GM19099 (cell line): ENCODE measurements around the gene COL4A1.

Source experiments
- POLR2A ChIP-seq: IDR thresholded peaks from 3 replicates; pipeline ENCODE4 v1.6.1; 2011; ENCODE audit warnings: low read depth; ENCODE audit not compliant: insufficient read length; ENCODE audit errors: extremely low read depth

The COL4A1 gene

DNA sequence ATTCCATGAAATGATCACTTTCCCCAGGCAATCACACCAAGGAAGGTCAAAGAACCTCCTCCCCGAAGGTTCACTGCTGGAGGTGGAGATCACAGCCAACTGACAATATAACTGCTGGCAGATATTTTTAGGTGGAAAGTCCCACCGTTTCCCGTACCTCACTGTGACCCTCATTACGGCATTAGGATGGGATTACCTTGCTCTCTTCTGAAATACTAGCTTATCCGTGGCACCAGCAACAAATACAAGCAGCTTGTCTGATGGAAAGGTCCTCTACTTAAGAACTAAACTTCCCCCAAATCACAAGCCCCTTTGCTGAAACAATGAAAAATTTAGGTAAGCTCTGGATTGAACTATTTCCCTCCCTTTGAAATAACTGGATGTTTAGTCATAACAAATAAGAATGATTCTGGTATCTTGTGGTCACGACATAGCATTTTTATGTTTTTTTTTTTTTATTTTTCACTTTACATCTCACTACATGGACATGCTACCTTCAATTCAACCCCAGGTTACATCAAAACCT lies 178.9 kb downstream of the COL4A1 start:
- no peak for TF ChIP-seq POLR2A

DNA sequence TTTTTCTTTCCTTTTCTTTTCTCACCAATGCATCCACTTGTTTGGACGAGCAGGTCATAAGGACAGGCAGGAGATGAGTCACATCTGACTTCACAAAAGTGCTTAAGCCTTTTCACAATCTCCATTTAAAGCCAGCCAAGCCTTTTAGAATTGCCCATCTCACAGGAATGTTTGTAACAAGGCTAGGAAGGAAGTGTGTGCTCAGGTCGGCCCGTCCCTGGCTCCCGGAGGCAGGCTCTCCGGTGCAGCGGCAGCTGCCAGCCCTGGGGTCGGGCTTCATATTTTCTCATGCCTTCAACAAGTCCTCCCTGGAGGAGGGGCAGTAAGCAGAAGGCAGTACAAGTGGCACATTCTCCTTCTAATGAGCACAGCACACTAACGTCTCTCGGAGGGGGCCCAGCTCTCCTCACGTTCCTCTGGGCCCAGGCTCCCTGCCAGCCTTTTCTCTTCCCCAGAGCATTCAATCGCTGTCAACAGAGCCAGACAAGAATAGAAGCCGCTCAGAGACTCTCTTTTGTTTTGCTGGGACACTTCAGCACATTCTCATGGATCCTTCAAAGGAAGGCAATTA lies 180.5 kb downstream of the COL4A1 start:
- no peak for TF ChIP-seq POLR2A

DNA sequence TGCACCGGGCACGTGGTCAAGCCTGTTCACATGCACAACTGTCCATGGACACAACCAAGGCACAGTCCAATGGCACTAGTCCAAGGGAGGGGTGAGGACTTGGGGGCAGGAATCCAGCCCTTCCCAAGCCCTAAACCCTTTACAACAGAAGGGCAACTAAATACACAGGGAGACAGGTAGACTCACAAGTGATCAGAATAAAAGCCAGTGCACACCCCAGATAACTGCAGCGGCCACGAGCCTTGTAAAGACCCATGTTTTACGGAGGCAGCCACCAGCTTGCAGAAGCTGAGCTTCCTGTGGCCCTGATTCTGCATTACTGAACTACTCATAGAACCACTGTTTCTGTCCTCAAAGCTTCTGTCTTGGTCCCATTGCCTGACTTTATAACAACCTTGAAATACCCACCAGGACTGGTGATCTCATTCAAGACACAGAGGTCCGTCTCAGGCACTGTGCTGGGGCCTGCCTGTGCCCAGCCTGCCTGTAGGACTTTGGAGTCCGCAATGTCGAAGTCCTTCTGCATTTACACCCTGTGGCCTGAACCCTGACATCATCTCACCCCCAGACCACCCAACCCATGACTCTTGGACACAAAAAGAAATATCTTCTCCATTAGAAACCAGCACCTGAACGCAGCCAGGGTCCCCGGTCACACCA lies 181.2 kb downstream of the COL4A1 start:
- TF ChIP-seq POLR2A, result no peak

DNA sequence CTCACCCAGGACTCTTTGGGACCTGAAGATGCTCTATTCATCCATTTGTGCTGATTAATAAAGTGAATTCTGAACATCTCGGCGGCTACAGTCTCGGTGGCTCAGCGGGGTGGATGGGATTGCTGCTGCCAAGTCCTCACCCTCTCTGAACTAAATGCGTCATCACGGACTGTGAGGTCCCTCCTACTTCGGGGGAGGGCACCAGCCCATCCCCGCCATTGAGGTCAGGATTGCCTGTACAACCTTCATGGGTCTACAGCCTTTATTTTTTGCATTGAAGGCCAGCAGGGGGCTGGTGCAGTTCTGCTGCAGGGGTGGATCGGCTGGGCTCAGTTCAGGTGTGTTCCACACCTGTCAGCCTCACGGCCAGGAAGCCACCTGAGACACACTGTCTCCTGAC lies 181.8 kb downstream of the COL4A1 start:
- no peak for TF ChIP-seq POLR2A

DNA sequence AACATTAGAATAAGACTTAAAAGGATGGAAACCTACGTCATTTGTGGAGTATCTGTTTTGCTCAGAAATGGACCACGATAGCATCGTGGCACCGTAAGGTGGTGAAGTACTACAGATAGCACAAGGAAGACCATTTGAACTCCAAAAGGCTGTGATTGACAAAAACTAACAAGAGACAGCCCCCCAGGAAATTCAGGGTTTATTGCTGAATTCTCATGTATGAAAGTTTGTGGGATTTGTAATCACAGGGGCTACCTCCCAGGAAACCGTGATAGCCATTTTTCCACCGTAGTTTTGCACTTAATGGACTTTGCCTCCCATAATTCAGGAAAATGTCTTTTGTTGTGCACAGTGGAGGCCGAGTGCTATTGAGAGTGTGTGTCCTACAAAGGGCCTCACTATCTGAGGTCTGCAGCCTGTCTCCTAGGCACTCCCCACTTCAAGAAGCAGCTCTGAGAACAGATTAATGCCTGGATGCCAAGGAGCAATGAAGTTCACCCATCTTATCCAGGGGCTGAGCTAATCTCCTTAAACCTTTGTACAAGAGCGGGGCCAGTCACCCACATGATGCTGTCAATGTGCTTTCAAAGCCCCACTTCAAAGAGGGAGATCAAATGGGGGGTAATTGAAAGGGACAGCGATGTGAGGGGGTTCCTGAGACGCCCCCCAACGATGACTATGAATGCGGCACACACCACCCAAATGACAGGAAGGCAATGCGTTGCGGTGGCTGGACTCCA lies 182.6 kb downstream of the COL4A1 start:
- TF ChIP-seq POLR2A, result no peak

GRCh38 chr13:110123041-110123809 lies 183.7 kb downstream of the COL4A1 start:
- TF ChIP-seq POLR2A, result no peak

- TF ChIP-seq POLR2A, result no peak
Observed at GRCh38 chr13:110121422-110122083, 185.4 kb downstream of the COL4A1 start.

DNA sequence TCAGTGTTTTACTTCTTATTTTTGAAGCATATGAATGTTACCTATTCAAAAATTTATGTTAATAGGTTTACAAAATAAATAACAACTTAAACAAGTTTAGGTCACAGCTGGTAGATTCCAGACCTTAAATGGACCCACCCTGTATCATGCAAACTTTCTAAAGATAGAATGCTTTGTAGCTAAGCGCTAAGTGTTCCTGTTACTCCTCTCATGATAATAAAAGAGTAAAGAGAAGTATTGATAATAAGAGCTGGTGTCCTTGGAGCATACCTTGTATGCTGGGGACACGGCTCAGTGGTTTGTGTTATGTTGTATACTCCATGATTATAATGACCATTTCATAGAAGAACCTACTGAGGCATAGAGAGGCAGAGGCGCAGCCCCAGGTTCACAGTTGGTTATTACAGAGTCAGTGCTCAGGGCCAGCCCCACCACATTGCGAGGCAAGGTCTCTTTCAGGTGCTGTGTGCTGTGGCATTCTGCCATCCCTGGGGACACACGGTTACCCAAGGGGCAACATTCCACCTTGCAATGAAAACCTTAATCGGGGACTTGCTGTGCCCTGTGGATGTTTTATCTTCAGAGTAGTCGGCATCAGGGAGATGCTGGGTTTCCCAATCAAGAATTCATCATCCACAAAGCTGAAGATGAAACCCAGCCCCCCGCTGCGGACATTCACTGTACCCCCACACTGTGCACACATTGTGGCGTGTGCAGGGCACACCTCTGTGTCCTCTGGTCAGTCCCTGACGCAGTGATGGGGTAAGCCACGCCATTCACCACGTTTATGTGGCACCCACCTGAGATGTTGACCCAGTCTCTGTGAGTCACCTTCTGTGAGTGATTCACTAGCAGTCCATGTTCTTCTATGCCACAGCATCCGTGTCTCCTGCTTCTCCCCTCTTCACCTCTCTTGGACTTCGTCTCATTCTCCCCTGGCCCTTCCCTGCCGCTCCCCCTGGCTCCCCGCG lies 186.7 kb downstream of the COL4A1 start:
- TF ChIP-seq POLR2A, result no peak

DNA sequence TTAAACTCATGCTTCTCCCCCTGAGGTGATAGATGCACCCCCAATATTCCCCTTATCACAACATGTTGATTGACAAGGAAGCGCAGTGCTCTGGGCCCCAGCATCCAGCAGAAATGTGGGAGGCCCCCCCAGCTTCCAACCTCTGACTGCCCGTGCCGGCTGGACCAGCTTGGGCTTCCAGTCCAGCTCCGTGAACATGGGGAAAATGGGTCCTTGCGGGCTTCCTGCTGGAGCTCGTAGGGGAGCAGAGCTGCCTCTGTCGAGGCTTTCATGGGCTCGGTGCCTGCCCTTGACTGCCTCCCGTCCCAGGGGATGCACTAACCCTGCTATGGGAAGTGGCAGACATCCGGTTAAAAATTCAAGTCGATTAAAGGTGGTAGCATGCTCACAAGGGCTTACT lies 188.9 kb downstream of the COL4A1 start:
- no peak for TF ChIP-seq POLR2A

- TF ChIP-seq POLR2A, result no peak
Observed at GRCh38 chr13:110116072-110116487, 190.9 kb downstream of the COL4A1 start.

- TF ChIP-seq POLR2A, result no peak
Observed at GRCh38 chr13:110115591-110115990, 191.4 kb downstream of the COL4A1 start.

DNA sequence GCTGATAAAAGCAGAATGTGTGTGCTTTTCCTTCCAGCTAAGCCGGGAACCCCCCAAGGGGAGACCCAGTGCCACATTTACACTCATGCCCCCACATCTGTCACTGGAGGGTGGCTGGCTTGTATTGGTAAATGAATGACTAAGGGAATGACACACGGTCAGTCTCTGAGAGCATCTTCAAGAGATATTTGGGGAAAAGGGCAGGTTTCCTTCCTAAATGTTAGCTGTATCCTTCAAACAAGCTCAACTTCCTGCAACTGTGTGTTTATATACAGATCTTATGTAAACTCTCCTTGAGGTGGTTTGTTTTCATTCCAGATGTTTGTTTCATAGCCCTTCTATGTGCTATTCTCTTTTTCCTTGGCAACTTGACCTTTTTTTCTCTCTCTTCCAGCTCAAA lies 192.6 kb downstream of the COL4A1 start:
- no peak for TF ChIP-seq POLR2A

GRCh38 chr13:110113284-110113764 lies 193.6 kb downstream of the COL4A1 start:
- no peak for TF ChIP-seq POLR2A
